ENCODE results near the gene CNOT6L. TPM values are rescaled to one million over a fixed set of nuclear protein-coding genes. Genes with fewer than 3 reads are reported as not detected.

CNOT6L gene
- total RNA-seq, 1 donor from 2014 or later, result 30.2 TPM

DNA sequence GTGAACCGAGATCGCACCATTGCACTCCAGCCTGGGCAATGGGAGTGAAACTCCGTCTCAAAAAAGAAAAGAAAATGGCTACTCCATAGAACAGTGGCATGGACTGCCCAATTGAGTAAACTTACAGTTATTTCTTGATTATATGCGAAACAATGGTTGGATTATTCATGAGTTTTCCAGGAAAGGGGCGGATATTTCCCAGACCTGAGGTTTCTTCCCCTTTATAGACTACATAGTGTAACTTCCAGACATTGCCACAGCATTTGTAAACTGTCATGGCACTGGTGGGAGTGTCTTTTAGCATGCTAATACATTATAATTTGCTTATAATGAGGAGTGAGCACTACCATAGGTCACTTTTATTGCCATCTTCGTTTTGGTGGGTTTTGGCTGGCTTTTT is 29.3 kb upstream of the CNOT6L start:
- Mint-ChIP-seq H3K27ac (ENCODE audit: unreplicated experiment) (no peak overlapping the region), H3K27me3 (ENCODE audit: low read depth) (no peaks in the 10 kb centered on the region), H3K4me1 (no peaks in the 10 kb centered on the region), H3K36me3 (ENCODE audit: low read depth) (no peaks in the 10 kb centered on the region), H3K9me3 (no peaks in the 10 kb centered on the region), H3K4me3 (no peak overlapping the region)
- TF ChIP-seq, protein P1, sequence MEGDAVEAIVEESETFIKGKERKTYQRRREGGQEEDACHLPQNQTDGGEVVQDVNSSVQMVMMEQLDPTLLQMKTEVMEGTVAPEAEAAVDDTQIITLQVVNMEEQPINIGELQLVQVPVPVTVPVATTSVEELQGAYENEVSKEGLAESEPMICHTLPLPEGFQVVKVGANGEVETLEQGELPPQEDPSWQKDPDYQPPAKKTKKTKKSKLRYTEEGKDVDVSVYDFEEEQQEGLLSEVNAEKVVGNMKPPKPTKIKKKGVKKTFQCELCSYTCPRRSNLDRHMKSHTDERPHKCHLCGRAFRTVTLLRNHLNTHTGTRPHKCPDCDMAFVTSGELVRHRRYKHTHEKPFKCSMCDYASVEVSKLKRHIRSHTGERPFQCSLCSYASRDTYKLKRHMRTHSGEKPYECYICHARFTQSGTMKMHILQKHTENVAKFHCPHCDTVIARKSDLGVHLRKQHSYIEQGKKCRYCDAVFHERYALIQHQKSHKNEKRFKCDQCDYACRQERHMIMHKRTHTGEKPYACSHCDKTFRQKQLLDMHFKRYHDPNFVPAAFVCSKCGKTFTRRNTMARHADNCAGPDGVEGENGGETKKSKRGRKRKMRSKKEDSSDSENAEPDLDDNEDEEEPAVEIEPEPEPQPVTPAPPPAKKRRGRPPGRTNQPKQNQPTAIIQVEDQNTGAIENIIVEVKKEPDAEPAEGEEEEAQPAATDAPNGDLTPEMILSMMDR (conservative IDR thresholded peaks at IDR 0.05), result no peak
- no peak for DNase-seq (ENCODE audit: low read depth, low spot score)

DNA sequence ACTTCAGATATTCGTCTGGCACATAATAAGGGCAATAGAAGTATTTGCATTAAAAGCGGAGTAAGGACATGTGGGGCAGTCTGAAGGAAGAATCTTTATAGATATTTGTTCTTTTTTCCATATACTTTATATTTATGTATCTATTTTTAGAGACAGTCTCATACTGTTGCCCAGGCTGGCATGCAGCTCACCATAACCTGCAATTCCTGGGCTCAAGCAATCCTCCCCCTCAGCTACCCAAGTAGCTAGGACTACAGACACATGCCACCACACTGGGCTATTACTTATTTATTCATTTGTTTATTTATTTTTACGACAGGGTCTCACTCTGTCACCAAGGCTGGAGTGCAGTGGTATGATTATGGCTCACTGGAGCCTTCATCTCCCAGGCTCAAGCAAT is 26.8 kb upstream of the CNOT6L start:
- Mint-ChIP-seq H3K27ac (ENCODE audit: unreplicated experiment) (no peak overlapping the region), H3K4me3 (no peak overlapping the region), H3K4me1 (peaks cover 3% of the 10 kb centered on the region), H3K36me3 (ENCODE audit: low read depth) (no peaks in the 10 kb centered on the region), H3K9me3 (no peaks in the 10 kb centered on the region), H3K27me3 (ENCODE audit: low read depth) (no peaks in the 10 kb centered on the region)
- DNase-seq (ENCODE audit: low read depth, low spot score), result no peak
- TF ChIP-seq, protein P1 (conservative IDR thresholded peaks at IDR 0.05), result no peak

DNA sequence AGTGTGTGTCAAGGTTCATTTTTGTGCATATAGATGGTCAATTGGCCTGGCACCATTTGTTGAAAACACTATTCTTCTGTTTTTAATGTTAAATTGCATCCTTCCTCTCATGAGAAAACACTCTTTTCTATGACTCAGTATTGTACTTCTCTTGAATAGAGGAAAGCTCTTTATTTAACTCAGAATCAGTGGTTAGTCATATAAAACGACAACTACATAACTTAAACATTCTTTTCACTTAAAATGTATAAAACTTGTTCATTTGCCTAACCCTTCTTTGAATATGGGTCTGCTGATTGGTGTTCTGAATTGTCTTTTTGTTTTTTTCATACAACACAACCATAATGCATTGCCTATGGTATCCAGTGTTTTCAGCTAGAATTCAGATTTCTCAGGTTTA is 26.2 kb upstream of the CNOT6L start:
- H3K4me3 Mint-ChIP-seq, result no peak overlapping the region
- H3K27ac Mint-ChIP-seq (ENCODE audit: unreplicated experiment), result no peak overlapping the region
- H3K27me3 Mint-ChIP-seq (ENCODE audit: low read depth), result no peaks in the 10 kb centered on the region
- H3K9me3 Mint-ChIP-seq, result no peaks in the 10 kb centered on the region
- H3K36me3 Mint-ChIP-seq (ENCODE audit: low read depth), result no peaks in the 10 kb centered on the region
- DNase-seq (ENCODE audit: low read depth, low spot score), result no peak
- TF ChIP-seq, protein P1 (conservative IDR thresholded peaks at IDR 0.05), result no peak
- H3K4me1 Mint-ChIP-seq, result peaks cover 3% of the 10 kb centered on the region

DNA sequence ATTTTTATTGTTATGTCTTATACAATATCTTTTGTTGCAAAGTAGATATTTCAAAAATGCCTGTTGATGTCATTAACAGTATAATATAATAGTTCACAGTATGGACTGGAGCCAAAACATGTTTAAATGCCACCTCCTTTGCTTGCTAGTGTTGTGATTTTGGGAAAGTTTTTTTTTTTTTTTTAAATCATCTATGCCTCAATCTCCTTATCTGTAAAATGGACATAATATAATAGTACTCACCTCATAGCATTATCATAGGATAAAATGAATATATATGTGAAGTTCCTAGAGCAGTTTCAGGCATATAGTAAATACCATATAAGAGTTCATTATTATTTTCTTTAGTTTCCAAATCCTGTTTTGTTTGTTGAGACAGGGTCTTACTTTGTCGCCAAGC is 25.2 kb upstream of the CNOT6L start:
- Mint-ChIP-seq H3K4me1 (peaks cover 3% of the 10 kb centered on the region), H3K9me3 (no peaks in the 10 kb centered on the region), H3K36me3 (ENCODE audit: low read depth) (no peaks in the 10 kb centered on the region), H3K27me3 (ENCODE audit: low read depth) (no peaks in the 10 kb centered on the region), H3K27ac (ENCODE audit: unreplicated experiment) (no peak overlapping the region), H3K4me3 (no peak overlapping the region)
- no peak for DNase-seq (ENCODE audit: low read depth, low spot score)
- TF ChIP-seq, protein P1 (conservative IDR thresholded peaks at IDR 0.05), result no peak

DNA sequence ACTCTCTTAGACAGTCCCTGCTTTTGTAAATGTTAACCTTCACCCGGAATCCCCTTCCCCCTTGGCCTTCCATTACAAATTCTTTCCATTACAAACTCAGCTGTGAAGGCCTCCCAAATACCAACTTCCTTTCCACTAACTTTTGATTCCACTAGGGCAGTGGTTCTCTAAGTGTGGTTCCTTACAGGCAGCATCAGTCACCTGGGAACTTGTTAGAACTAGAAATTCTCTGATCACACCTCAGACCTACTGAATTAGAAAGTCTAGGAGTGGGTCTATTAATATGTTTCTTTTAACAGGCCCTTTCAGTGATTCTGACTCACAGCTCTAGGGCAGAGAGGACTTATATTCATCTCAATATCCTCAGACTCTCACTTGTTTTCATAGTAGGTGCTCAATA is 24.5 kb upstream of the CNOT6L start:
- Mint-ChIP-seq H3K36me3 (ENCODE audit: low read depth) (no peaks in the 10 kb centered on the region), H3K27ac (ENCODE audit: unreplicated experiment) (no peak overlapping the region), H3K9me3 (no peaks in the 10 kb centered on the region)

More for the DNA sequence above, 24.5 kb upstream of the CNOT6L start:
- DNase-seq (ENCODE audit: low read depth, low spot score), result no peak
- TF ChIP-seq, protein P1 (conservative IDR thresholded peaks at IDR 0.05), result no peak
- peaks cover 3% of the 10 kb centered on the region for H3K4me1 Mint-ChIP-seq
- no peaks in the 10 kb centered on the region for H3K27me3 Mint-ChIP-seq (ENCODE audit: low read depth)
- H3K4me3 Mint-ChIP-seq, result no peak overlapping the region

Measured in neural crest cell (in vitro differentiated cells).